CD4-positive, alpha-beta T cell treated with Interleukin-4 for 4 hours (primary cell): ENCODE measurements around the gene AQP5.

Source experiments
- DNase-seq: peaks from one replicate; pipeline ENCODE4 v3.0.0-alpha.2; 2020

The AQP5 gene

DNA sequence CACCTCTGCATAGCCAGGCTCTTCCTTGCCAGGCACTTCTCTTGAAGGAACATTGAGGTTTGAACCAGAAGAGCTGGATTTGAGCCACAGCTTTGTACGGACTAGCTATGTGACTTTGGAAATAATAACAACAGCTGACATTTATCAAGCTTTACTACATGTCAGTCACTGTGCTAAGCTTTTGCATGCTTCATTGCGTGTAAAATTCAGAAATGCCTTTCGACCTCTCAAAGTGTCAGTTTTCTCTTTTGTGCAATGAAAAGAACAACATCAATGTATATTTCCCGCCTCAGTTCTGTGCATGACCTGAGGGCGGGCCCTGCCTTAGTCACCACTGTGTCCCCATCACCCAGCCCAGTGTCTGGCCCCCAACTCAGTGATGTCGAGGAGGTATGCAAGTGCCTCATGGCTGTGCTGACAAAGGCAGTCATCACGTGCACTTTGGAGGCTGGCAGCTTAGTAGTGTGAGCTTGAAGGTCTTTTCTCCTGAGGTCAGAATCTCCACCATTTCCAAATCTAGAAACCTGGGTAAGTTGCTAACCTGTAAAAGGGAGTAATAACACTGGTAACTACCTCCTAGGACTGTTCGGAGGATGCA is 29.0 kb upstream of the AQP5 start:
- DNase-seq: no peak

DNA sequence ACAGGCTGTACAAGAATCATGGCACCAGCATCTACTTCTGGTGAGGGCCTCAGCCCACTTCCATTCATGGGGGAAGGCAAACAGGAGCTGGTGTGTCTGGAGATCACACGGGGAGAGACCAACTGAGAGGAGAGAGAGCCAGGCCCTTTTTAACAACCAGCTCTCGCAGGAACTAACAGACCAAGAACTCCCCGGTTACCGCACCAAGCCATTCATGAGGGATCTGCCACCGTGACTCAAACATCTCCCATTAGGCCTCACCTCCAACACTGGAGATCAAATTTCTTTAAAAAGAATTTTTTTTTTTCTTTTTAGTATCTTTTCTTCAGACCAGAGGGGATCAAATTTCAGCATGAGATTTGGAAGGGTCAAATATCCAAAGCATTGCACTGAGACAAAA is 27.9 kb upstream of the AQP5 start:
- no peak for DNase-seq

- DNase-seq: no peak
These were observed 27.2 kb upstream of the AQP5 start for GRCh38 chr12:49934505-49934904.

- no peak for DNase-seq
These were observed 24.7 kb upstream of the AQP5 start for GRCh38 chr12:49936925-49937324.

GRCh38 chr12:49937639-49938300 is 23.9 kb upstream of the AQP5 start:
- DNase-seq: no peak

- DNase-seq: no peak
These were observed 22.4 kb upstream of the AQP5 start for GRCh38 chr12:49939307-49939706.

- no peak for DNase-seq
These were observed 22.0 kb upstream of the AQP5 start for GRCh38 chr12:49939707-49940106.

DNA sequence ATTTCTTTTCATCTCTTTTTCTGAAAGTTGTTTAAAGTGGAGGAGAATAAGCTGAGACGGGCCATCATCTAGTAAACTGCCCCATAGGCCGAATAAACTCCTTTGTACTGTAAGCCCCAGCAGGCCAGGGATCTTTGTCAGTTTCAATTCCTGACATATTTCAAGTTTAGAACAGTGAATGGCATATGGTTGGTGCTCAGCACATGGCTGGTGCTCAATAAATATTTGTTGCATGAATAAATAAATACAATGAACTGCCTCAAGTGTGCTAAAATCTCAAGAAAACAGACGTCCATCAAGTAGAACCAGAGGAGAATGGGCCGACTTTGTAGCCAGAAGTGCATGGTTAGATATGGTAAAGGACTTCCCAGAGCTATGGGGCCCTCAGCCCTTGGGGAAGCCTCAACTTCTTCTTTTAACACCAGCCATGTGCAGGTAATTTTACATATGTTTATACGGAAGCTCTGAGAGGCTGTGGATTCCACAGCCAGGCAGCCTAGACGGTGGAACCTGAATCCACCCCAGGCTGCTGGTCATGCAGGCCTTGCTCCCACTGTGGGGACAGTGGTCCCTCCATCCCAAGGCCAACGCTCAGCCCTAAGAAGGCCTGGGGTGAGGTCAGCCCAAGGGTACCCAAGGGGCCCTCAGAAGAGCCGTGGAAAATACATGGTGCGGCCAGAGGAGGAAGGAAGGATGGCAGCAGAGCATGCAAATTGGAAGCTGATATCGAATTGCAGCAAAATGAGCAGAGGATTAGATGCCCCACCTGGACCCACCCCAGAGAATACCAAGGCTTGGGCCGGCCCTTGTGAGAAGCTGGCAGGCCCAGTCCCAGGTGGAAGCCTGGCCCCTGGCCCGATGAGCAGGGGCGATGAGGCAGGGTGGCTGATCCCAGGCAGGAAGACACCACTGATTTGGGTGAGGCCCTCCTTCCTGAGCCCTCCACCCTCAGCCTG is 19.8 kb upstream of the AQP5 start:
- no peak for DNase-seq

GRCh38 chr12:49942512-49942893 is 19.2 kb upstream of the AQP5 start:
- no peak for DNase-seq

- DNase-seq: peak; percentile 1
These were observed 18.6 kb upstream of the AQP5 start for GRCh38 chr12:49942921-49943624.

DNA sequence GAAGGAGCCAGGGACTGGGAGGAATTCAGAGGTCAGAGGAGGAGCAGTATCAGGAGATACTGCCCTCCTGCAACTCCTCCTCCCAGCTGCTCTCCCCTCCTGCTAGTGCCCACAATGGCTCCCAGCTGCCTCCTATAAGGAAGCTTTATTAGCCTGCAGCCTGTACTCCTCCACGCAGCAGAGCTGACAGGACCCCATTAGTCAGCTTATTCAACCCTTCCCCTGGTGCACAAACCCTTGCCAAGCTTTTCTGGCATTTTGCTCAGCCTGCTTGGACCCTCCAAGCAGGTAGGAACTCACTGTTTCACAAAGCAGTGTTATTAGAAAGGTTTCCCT is 18.1 kb upstream of the AQP5 start:
- DNase-seq: no peak

DNA sequence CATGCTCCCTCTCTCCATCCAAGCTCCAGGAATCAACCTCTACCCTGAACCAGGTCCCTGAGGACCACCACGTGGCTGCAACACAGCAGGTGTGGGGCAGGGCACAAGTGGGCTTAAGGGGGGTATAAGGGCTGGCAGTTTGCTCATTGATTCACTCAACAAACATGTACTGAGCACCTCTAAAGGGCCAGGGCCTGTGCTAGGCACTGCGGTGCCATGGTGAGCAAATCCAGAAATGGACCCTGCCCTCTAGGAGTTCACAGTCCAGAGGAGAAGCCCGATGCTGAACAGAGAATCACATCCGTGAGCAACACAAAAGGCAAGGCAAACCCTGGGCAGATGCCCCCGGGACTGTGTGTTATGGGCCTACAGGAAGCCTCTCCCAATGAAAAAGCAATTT is 17.6 kb upstream of the AQP5 start:
- no peak for DNase-seq

DNA sequence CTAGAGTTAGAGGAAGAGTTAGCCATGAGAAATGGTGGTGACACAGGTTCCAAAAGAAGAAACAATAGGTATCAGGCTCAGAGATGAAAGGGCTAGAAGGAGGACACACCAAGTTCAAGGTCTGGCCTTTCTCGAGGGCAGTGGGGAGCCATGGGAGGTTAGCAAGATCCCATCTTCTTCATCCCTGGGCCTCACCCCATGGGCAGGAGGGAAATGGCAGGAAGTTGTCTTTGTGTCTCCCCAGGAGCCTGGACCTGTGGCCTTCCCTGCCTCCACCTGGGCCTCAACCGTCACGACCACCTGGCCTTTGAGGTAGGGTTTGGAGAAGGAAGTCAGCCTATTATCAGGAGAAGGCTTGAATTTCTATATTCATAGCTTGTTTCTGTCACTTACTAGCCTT is 17.0 kb upstream of the AQP5 start:
- DNase-seq: no peak

DNA sequence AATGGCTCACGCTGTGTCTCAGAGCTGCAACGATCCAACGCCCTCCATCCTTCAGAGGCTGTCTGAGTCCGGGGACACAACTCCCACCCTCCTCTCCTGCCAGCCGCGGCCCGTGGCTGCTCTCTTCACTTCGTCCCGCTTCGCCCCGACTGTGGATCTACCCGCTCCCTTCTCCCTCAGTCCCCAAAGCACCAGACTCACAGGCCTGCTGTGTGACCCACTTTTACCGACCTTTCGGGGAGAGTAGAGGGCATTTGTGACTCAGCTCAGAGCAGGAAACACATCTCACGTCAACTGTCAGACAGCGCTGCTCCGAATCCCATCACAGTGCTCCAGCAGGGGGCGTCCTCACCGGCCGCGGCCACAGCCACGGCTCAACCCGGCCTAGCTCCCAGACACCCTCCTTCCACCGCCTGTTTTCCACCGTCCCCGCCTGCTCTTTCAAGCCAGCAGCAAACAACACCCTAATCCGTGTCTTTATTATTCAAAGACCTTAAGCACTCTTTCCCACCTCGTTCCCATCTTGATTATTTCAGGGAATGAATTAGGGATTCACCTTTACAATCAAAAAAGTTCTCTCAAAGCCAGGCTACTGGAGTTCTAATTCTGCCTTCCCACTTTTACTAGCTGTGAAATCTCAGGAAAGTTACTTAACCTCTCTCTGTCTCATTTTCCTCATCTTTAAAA is 16.1 kb upstream of the AQP5 start:
- DNase-seq: peak; percentile 80

DNA sequence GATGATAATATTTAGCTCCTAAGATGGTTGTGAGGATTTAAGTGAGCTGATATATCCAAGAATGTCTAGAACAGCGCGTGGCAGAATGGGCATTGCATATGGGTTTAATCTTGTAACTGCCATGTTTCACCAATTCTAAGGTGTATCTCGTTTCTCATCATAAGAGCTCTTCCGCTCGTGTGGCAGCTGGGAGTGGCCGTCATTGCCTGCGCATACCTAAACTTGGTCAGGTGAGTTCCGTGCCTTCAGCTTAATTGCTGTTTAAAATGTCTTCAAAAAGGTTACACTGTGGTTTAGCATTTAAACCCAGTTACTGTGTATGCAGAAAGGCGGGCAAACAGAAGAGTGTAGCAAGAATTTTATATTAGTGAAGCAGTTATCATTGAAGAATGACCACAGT is 15.6 kb upstream of the AQP5 start:
- DNase-seq: peak; percentile 8

DNA sequence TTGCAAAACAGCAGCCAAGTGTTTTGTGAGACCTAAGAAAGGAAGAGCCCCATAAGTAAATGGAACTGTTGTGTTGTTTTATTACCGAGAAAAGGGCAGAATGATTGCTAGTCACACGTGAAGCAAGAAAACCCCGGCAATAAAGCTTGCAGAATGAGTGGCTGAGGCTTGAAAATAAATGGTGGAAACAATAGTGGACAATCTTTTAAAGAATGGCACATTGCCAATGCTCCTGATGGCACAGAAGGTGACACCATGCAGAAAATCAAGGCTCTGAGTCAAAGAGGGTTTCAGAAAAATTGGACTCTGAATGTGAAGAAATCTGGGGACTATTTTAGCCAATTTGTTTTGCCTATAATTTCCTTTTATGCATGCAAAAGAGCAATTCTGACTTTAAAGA is 15.2 kb upstream of the AQP5 start:
- DNase-seq: no peak

GRCh38 chr12:49947593-49948226 is 14.0 kb upstream of the AQP5 start:
- DNase-seq: no peak

DNA sequence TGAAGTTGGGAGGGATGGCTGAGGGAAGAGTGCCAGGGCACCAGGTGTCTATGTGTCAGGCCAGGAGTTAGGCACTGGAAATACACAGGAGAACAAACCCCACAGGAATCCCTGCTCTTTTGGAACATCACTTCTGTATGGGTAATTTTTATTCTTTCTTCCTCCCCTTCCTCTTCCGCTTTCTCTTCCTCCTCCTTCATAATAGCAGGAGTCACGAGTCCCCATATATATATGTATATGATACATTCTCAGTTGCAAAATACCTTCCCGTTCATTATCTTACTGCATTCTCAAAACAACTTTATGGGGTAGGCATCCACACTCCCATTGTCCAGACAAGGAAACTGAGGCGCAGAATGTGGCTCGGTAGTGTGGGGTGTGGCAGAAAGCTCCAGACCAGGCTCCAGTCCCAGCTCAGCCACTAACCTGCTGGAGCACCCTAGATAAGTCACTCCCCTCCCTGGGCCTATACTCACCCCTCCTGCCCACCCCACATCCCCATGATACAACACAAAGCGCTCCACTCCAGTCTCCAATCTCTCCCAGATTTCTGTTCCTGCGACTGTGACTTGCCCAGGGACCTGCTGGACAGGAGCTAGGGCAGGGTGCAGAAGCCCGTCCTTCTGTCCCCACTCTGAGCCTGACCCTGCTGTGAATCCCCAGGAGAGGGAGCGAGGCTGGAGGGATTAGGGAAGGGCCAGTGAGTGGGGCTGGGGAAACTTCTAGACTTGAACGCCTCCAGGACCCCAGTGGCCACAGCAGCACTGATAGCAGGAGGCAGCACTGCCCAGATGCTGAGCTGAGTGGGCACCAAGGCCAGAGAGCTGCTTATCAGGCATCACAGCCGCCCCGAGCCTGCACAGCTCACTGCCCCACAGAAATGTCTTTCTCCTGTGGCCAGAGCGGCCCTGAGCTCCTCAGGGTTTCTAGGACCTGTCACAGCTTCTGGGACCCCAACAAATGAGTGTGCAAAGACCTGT is 12.5 kb upstream of the AQP5 start:
- DNase-seq: no peak

GRCh38 chr12:49949866-49950265 is 11.8 kb upstream of the AQP5 start:
- no peak for DNase-seq

GRCh38 chr12:49950273-49951251 is 11.1 kb upstream of the AQP5 start, which contains the start of gene AQP2:
Gene AQP2, plus strand, starts transcription at chr12:49950737. Its CDS starts 94 bp downstream, at chr12:49950831.
- no peak for DNase-seq
